Lower leg skin (tissue), 3 donors: ENCODE data around the gene TRAF3IP1.

Experiments used
- POLR2A ChIP-seq, 2 donors: fragments of 450-650 bp; IDR thresholded peaks; one replicate each; pipeline ENCODE4 v1.6.1; 2016 to 2017; ENCODE audit warnings: antibody characterized with exemption in 2 of 2, mild to moderate bottlenecking in 1 of 2, moderate library complexity in 1 of 2
- TF ChIP-seq, protein P1 (sequence below), 3 donors: fragments of 450-650 bp; IDR thresholded peaks; one replicate each; pipeline ENCODE4 v1.5.1; 2016; ENCODE audit warnings: antibody characterized with exemption in 3 of 3, mild to moderate bottlenecking in 3 of 3, moderate library complexity in 2 of 3

DNA sequence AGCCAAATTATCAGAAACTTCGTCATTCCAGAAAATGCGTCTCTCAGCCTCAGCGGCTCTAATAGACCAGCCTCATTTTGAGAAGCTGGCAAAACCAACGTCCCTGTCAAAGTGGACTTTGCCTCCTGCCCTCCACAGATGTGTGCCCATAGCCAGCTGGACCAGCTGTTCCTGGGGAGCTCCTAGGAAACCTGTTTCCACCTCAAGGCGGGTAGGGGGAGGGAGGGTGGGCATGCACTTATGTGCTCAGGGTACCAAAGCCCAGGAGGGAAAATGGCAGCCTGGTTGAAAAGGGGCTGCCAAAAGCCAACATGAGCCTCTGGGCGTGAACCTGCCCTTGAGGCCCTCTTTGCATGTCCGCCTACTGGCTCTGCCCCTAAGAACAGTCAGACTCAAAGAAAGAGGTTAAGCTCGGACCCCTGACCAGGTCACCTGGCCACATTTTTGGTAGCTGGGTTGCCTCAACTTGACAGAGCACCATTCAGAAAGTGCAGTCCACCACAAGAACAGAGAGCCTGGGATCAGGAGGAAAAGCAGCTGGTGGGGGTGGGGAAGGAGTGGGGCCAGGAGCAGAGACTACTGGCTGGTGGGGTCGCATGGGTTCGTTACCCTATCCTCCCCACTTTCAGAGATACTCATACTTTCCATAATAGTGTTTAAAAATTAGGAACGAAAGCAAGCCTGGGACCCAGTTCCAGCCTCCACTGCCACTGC lies 35.4 kb upstream of the TRAF3IP1 start:
- TF ChIP-seq, protein P1, sequence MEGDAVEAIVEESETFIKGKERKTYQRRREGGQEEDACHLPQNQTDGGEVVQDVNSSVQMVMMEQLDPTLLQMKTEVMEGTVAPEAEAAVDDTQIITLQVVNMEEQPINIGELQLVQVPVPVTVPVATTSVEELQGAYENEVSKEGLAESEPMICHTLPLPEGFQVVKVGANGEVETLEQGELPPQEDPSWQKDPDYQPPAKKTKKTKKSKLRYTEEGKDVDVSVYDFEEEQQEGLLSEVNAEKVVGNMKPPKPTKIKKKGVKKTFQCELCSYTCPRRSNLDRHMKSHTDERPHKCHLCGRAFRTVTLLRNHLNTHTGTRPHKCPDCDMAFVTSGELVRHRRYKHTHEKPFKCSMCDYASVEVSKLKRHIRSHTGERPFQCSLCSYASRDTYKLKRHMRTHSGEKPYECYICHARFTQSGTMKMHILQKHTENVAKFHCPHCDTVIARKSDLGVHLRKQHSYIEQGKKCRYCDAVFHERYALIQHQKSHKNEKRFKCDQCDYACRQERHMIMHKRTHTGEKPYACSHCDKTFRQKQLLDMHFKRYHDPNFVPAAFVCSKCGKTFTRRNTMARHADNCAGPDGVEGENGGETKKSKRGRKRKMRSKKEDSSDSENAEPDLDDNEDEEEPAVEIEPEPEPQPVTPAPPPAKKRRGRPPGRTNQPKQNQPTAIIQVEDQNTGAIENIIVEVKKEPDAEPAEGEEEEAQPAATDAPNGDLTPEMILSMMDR (IDR thresholded peaks at IDR 0.05), result no peak
- TF ChIP-seq POLR2A (IDR thresholded peaks at IDR 0.05), result no peak
